H1 (cell line): ENCODE data around the gene VRK3. TPM values are rescaled to one million over a fixed set of nuclear protein-coding genes. Genes with fewer than 3 reads are reported as not detected.

Source experiments
- CTCF ChIA-PET: fragments of 300-600 bp; sonication (Branson Sonifier 250); formaldehyde crosslinking; loops from one replicate; lab custom pipeline; 2021; ENCODE audit not compliant: partially characterized antibody; lab: Charles Lee
- POLR2A ChIA-PET: fragments of 300-600 bp; sonication (Branson Sonifier 250); formaldehyde crosslinking; loops from one replicate; lab custom pipeline; 2021; ENCODE audit warnings: inconsistent platforms; ENCODE audit not compliant: partially characterized antibody; lab: Charles Lee
- DNase-seq, 2 experiments: peaks; one replicate each; pipeline versions ENCODE4 v3.0.0 to v3.0.0-alpha.2; 2010 to 2022; ENCODE audit warnings: low spot score in 2 of 2, low read depth in 1 of 2, mixed read lengths in 1 of 2
- FAIRE-seq: peaks from 2 replicates; lab custom pipeline; 2011; peaks lifted over from hg19 to GRCh38; lab: Jason Lieb, UNC
- H2AFZ ChIP-seq: 2 replicates; pipeline ENCODE4 v1.8.1; 2012; ENCODE audit warnings: low read length, inconsistent platforms
- H2AK5ac ChIP-seq: 2 replicates; pipeline ENCODE4 v1.6.1; 2013; ENCODE audit warnings: low read depth, low read length
- H2BK120ac ChIP-seq: replicated peaks from 2 replicates; pipeline ENCODE3; 2013; ENCODE audit warnings: low read depth, low read length, inconsistent platforms
- H2BK12ac ChIP-seq: 2 replicates; pipeline ENCODE4 v1.6.1; 2013; ENCODE audit warnings: low read depth, low read length
- H2BK15ac ChIP-seq: 2 replicates; pipeline ENCODE4 v1.6.1; 2013; ENCODE audit warnings: low read length
- H2BK20ac ChIP-seq: 2 replicates; pipeline ENCODE4 v1.6.1; 2013; ENCODE audit warnings: low read length
- H2BK5ac ChIP-seq: 2 replicates; pipeline ENCODE4 v1.6.1; 2013; ENCODE audit warnings: low read depth, low read length
- H3K14ac ChIP-seq: 2 replicates; pipeline ENCODE4 v1.6.1; 2013; ENCODE audit warnings: inconsistent platforms; ENCODE audit not compliant: insufficient read length
- H3K18ac ChIP-seq: 2 replicates; pipeline ENCODE4 v1.6.1; 2013; ENCODE audit warnings: low read length; ENCODE audit errors: extremely low read depth
- H3K23ac ChIP-seq: 2 replicates; pipeline ENCODE4 v1.6.1; 2013; ENCODE audit warnings: inconsistent platforms; ENCODE audit not compliant: insufficient read length
- H3K23me2 ChIP-seq: 2 replicates; pipeline ENCODE4 v1.6.1; 2013; ENCODE audit warnings: low read depth, low read length
- H3K27ac ChIP-seq: 2 replicates; pipeline ENCODE4 v1.6.1; 2011; ENCODE audit warnings: low read depth, low read length, inconsistent platforms
- H3K27me3 ChIP-seq, 4 experiments: replicated peaks in 1 of 4; 1 replicate in 1 of 4; 2 replicates in 3 of 4; pipeline versions ENCODE4 v1.6.1 to v1.8.1; 2011 to 2013; ENCODE audit warnings: low read length in 3 of 4, mild to moderate bottlenecking in 3 of 4, inconsistent platforms in 2 of 4, mixed read lengths in 2 of 4, moderate library complexity in 1 of 4; ENCODE audit not compliant: control insufficient read depth in 3 of 4, insufficient read depth in 3 of 4; ENCODE audit errors: extremely low read depth in 1 of 4
- H3K36me3 ChIP-seq, 4 experiments: 2 replicates each; pipeline versions ENCODE4 v1.6.1 to v1.8.1; 2011 to 2013; ENCODE audit warnings: mild to moderate bottlenecking in 4 of 4, low read length in 3 of 4, moderate library complexity in 2 of 4, control low read depth in 1 of 4, inconsistent platforms in 1 of 4; ENCODE audit not compliant: insufficient read depth in 4 of 4, control insufficient read depth in 2 of 4
- H3K4ac ChIP-seq: replicated peaks from 2 replicates; pipeline ENCODE3; 2013; ENCODE audit warnings: low read length, low read depth, mixed read lengths, inconsistent platforms; ENCODE audit not compliant: insufficient read length
- H3K4me1 ChIP-seq, 4 experiments: replicated peaks in 1 of 4; 1 replicate in 1 of 4; 2 replicates in 3 of 4; pipeline versions ENCODE4 v1.6.1 to v1.8.1; 2011 to 2013; ENCODE audit warnings: low read length in 3 of 4, inconsistent platforms in 2 of 4, mixed read lengths in 1 of 4; ENCODE audit not compliant: insufficient read depth in 4 of 4, control insufficient read depth in 3 of 4
- H3K4me2 ChIP-seq, 2 experiments: 2 replicates each; pipeline versions ENCODE4 v1.6.1 to v1.8.1; 2011 to 2013; ENCODE audit warnings: low read depth in 2 of 2, low read length in 2 of 2, control low read depth in 1 of 2, inconsistent platforms in 1 of 2, mild to moderate bottlenecking in 1 of 2; ENCODE audit not compliant: insufficient read depth in 1 of 2
- H3K4me3 ChIP-seq, 4 experiments: fragments of 200-600, 300-600 bp in 1 of 4; sonication (generic), shearing (Covaris generic), sonication (Bioruptor Twin) in 1 of 4; 2 replicates each; pipeline versions ENCODE4 v1.5.1 to v1.8.1; 2011 to 2016; ENCODE audit warnings: low read length in 4 of 4, low read depth in 3 of 4, control low read depth in 2 of 4, inconsistent platforms in 2 of 4, mild to moderate bottlenecking in 2 of 4, mixed read lengths in 1 of 4, moderate library complexity in 1 of 4; ENCODE audit not compliant: insufficient read depth in 2 of 4; ENCODE audit errors: extremely low read depth in 1 of 4
- H3K56ac ChIP-seq: replicated peaks from 2 replicates; pipeline ENCODE3; 2013; ENCODE audit warnings: low read depth, mild to moderate bottlenecking, mixed read lengths, low read length, inconsistent platforms; ENCODE audit not compliant: insufficient read length
- H3K79me1 ChIP-seq: 2 replicates; pipeline ENCODE4 v1.6.1; 2013; ENCODE audit warnings: low read depth, low read length, control low read depth
- H3K79me2 ChIP-seq, 2 experiments: 2 replicates each; pipeline versions ENCODE4 v1.6.1 to v1.8.1; 2012 to 2013; ENCODE audit warnings: low read length in 2 of 2, mild to moderate bottlenecking in 2 of 2, inconsistent platforms in 1 of 2; ENCODE audit not compliant: insufficient read depth in 2 of 2, control insufficient read depth in 1 of 2
- H3K9ac ChIP-seq, 4 experiments: replicated peaks in 1 of 4; 1 replicate in 1 of 4; 2 replicates in 3 of 4; pipeline versions ENCODE4 v1.6.1 to v1.8.1; 2011 to 2013; ENCODE audit warnings: low read depth in 3 of 4, low read length in 3 of 4, control low read depth in 2 of 4, mild to moderate bottlenecking in 2 of 4, moderate library complexity in 2 of 4, inconsistent platforms in 1 of 4; ENCODE audit errors: extremely low read depth in 1 of 4
- H3K9me3 ChIP-seq, 2 experiments: 2 replicates each; pipeline versions ENCODE4 v1.6.1 to v1.8.1; 2012 to 2013; ENCODE audit warnings: mild to moderate bottlenecking in 2 of 2, moderate library complexity in 2 of 2, control low read depth in 1 of 2, inconsistent platforms in 1 of 2, low read depth in 1 of 2, low read length in 1 of 2, mixed read lengths in 1 of 2; ENCODE audit not compliant: insufficient read depth in 2 of 2
- H4K20me1 ChIP-seq, 2 experiments: replicated peaks in 1 of 2; 2 replicates each; pipeline versions ENCODE3 to v1.8.1; 2011 to 2013; ENCODE audit warnings: inconsistent platforms in 2 of 2, low read length in 2 of 2, mild to moderate bottlenecking in 1 of 2; ENCODE audit not compliant: insufficient read depth in 2 of 2, control insufficient read depth in 1 of 2
- H4K5ac ChIP-seq: 2 replicates; pipeline ENCODE4 v1.6.1; 2013; ENCODE audit warnings: low read length, low read depth, mixed read lengths, inconsistent platforms; ENCODE audit not compliant: insufficient read length
- H4K8ac ChIP-seq: 2 replicates; pipeline ENCODE4 v1.8.0; 2013; ENCODE audit warnings: mild to moderate bottlenecking, moderate library complexity, low read length, inconsistent platforms; ENCODE audit not compliant: insufficient read depth; ENCODE audit errors: extremely low read depth
- H4K91ac ChIP-seq: replicated peaks from 2 replicates; pipeline ENCODE3; 2013; ENCODE audit warnings: low read length, mixed read lengths, inconsistent platforms; ENCODE audit not compliant: insufficient read length
- BRCA1 ChIP-seq: IDR thresholded peaks from 2 replicates; pipeline ENCODE4 v1.6.1; 2012; ENCODE audit warnings: low read depth, low read length, improper control_type of control experiment
- CBX5 ChIP-seq: fragments of 300-800, 300-1000 bp; sonication (generic); IDR thresholded peaks from 2 replicates; pipeline ENCODE4 v1.7.1; 2016; ENCODE audit warnings: antibody characterized with exemption, low read length, low read depth
- CHD1 ChIP-seq: IDR thresholded peaks from 2 replicates; pipeline ENCODE4 v1.6.1; 2012; ENCODE audit warnings: low read depth, low read length, improper control_type of control experiment
- GABPA ChIP-seq: IDR thresholded peaks from 2 replicates; pipeline ENCODE4 v1.6.1; 2011; ENCODE audit warnings: mild to moderate bottlenecking, low read length, moderate library complexity, borderline replicate concordance; ENCODE audit not compliant: insufficient read depth
- JUND ChIP-seq: IDR thresholded peaks from 2 replicates; pipeline ENCODE4 v1.6.1; 2011; ENCODE audit warnings: mild to moderate bottlenecking, improper control_type of control experiment, low read length
- PHF8 ChIP-seq: fragments of 200-600 bp; sonication (generic); conservative IDR thresholded peaks from 2 replicates; pipeline ENCODE4 v1.7.1; 2012; ENCODE audit warnings: low read depth, mild to moderate bottlenecking, inconsistent platforms, low read length, moderate library complexity
- SIX5 ChIP-seq: IDR thresholded peaks from 2 replicates; pipeline ENCODE4 v1.6.1; 2011; ENCODE audit warnings: mild to moderate bottlenecking, low read depth, low read length
- SP1 ChIP-seq: IDR thresholded peaks from 2 replicates; pipeline ENCODE4 v1.6.1; 2011; ENCODE audit warnings: low read depth, low read length
- SP2 ChIP-seq: IDR thresholded peaks from 2 replicates; pipeline ENCODE4 v1.6.1; 2012; ENCODE audit warnings: mild to moderate bottlenecking, low read length, inconsistent platforms
- SP4 ChIP-seq: IDR thresholded peaks from 2 replicates; pipeline ENCODE4 v1.6.1; 2012; ENCODE audit warnings: low read length, inconsistent platforms
- SRF ChIP-seq: IDR thresholded peaks from 2 replicates; pipeline ENCODE4 v1.6.1; 2011; ENCODE audit warnings: mild to moderate bottlenecking, low read depth, low read length, moderate library complexity
- TBP ChIP-seq: IDR thresholded peaks from 2 replicates; pipeline ENCODE4 v1.6.1; 2011; ENCODE audit warnings: low read depth, low read length, improper control_type of control experiment
- WGBS, 2 experiments: shearing (Covaris generic) in 1 of 2; methylation state at CpG; one replicate each; pipeline versions ENCODE4 v1.1.6 to v1.1.7; 2013 to 2015; ENCODE audit warnings: low lambda C conversion rate in 2 of 2, mixed read lengths in 2 of 2, inconsistent platforms in 1 of 2, low coverage in 1 of 2, missing lambda C conversion rate in 1 of 2; ENCODE audit not compliant: insufficient replicate concordance in 2 of 2, insufficient coverage in 1 of 2, insufficient read length in 1 of 2; ENCODE audit errors: extremely low coverage in 1 of 2, missing lambda C conversion rate in 1 of 2; 5-methylcytosine and 5-hydroxymethylcytosine counted together
- polyA plus RNA-seq, 7 experiments: library from polyadenylated mRNA; depleted of rRNA in 3 of 7; stranded (reverse) in 5 of 7; unstranded in 2 of 7; fragments of >200 nt in 5 of 7; fragments of 200-250 nt in 2 of 7; gene quantifications; 1 replicate in 5 of 7; 2 replicates in 1 of 7; 4 replicates in 1 of 7; pipeline versions ENCODE4 v1.2.1 to v1.2.3, GENCODE V29; 2011 to 2013; ENCODE audit warnings: missing spikeins in 2 of 7, mixed read lengths in 2 of 7
- total RNA-seq: library from RNA; stranded (reverse); fragmentation: NEBNext Ultra II Directional; extraction: Animal tissue kit (Norgen Biotek cat#: 25700); gene quantifications from 2 replicates; pipeline ENCODE4 v1.2.1, GENCODE V29; 2021
- TF ChIP-seq, protein P1 (sequence below): IDR thresholded peaks from 2 replicates; pipeline ENCODE4 v1.6.1; 2011; ENCODE audit warnings: low read depth, mild to moderate bottlenecking, low read length; ENCODE audit not compliant: insufficient read depth
- TF ChIP-seq, protein P2 (sequence below): IDR thresholded peaks from 2 replicates; pipeline ENCODE4 v1.6.1; 2011; ENCODE audit warnings: low read length, improper control_type of control experiment

VRK3 gene
- total and polyA plus RNA-seq, 2 of the 8 experiments (the other 6 are each of a cell fraction or from before 2014, with no cell fraction given), result 21.3 to 36.1 TPM

DNA sequence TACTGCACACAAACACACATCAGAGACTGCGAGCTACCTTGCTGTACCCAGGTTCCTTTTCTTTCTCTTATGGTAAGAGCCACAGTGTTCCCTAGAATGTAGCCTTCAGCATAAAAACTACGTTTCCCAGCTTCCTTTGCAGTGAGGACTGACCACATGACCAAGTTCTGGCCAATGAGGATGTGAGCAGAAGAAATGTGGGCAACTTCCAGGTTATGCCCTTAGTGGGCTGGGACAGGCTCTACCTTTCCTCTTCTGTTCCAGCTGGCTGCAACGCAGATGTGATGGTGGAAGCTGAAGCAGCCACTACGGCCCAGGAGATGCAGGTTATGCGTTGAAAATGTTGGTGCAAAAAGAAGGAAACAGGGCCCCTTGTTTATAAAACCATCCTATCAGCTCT is 27.5 kb downstream of the VRK3 start:
- no peak overlapping the region for H3K56ac ChIP-seq
- no peak overlapping the region for H3K27ac ChIP-seq
- H3K36me3 ChIP-seq, result peaks cover 0 to 7% (median under 1%) of the 10 kb centered on the region in 4 experiments; a peak in 4 of 8 replicates
- H3K79me1 ChIP-seq, result no peaks in the 10 kb centered on the region
- FAIRE-seq (peak; percentile 99), DNase-seq (peak in 1 of 2 experiments; percentile 51)
- H4K5ac ChIP-seq, result no peak overlapping the region
- CTCF ChIA-PET, result interaction anchor here (0.7 to 3.2 kb wide), 3 partner anchors 11 to 62 kb away, joined by 3 to 13 read pairs (median 4); no protein-coding TSS in a partner anchor
- no peak overlapping the region for H2BK12ac ChIP-seq
- H3K79me2 ChIP-seq, result no peaks in the 10 kb centered on the region
- H3K18ac ChIP-seq, result no peak overlapping the region
- no peak overlapping the region for H2BK120ac ChIP-seq
- H3K9ac ChIP-seq, result no peak overlapping the region
- no peak overlapping the region for H3K23ac ChIP-seq
- H2BK15ac ChIP-seq, result no peak overlapping the region
- no peak overlapping the region for H2AFZ ChIP-seq
- no peak overlapping the region for H2BK5ac ChIP-seq
- no peak overlapping the region for H2AK5ac ChIP-seq
- WGBS, 2 experiments, result 87% methylated on average over 5 of the region's 5 CpGs; no CpG with 5 or more reads in 1 of the 2 experiments
- H3K4me3 ChIP-seq, result no peak overlapping the region
- POLR2A ChIA-PET, result interaction anchor here (0.7 to 1.6 kb wide), 3 partner anchors 11 to 68 kb away, joined by 3 to 4 read pairs (median 3); no protein-coding TSS in a partner anchor
- H3K4me2 ChIP-seq, result no peak overlapping the region
- no peak overlapping the region for H4K91ac ChIP-seq
- no peak overlapping the region for H3K4ac ChIP-seq
- H4K20me1 ChIP-seq, result peaks cover 0 to 5% of the 10 kb centered on the region in 2 experiments
- no peak overlapping the region for H3K14ac ChIP-seq
- no peaks in the 10 kb centered on the region for H3K4me1 ChIP-seq
- H3K27me3 ChIP-seq, result no peaks in the 10 kb centered on the region
- no peaks in the 10 kb centered on the region for H3K23me2 ChIP-seq
- no peaks in the 10 kb centered on the region for H3K9me3 ChIP-seq
- H4K8ac ChIP-seq, result no peak overlapping the region
- no peak overlapping the region for H2BK20ac ChIP-seq
- TF ChIP-seq, protein P1, sequence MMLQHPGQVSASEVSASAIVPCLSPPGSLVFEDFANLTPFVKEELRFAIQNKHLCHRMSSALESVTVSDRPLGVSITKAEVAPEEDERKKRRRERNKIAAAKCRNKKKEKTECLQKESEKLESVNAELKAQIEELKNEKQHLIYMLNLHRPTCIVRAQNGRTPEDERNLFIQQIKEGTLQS, result peak; percentile 75
- TF ChIP-seq CBX5, result no peak
- TF ChIP-seq SP2, result no peak
- no peak for TF ChIP-seq CHD1
- TF ChIP-seq, protein P2, sequence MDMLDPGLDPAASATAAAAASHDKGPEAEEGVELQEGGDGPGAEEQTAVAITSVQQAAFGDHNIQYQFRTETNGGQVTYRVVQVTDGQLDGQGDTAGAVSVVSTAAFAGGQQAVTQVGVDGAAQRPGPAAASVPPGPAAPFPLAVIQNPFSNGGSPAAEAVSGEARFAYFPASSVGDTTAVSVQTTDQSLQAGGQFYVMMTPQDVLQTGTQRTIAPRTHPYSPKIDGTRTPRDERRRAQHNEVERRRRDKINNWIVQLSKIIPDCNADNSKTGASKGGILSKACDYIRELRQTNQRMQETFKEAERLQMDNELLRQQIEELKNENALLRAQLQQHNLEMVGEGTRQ, result peak; percentile 90
- peak; percentile 65; the same call in 1 of the 2 replicates for TF ChIP-seq SP1
- TF ChIP-seq BRCA1, result no peak
- TF ChIP-seq GABPA, result no peak
- no peak for TF ChIP-seq SP4
- TF ChIP-seq SRF, result no peak
- TF ChIP-seq SIX5, result peak; percentile 86
- TF ChIP-seq TBP, result no peak
- no peak for TF ChIP-seq PHF8
- no peak for TF ChIP-seq JUND
